GM23248 (cell line): ENCODE measurements around the gene CST7. TPM values are rescaled to one million over a fixed set of nuclear protein-coding genes. Genes with fewer than 3 reads are reported as not detected.

Experiments
- DNase-seq: peaks from one replicate; pipeline ENCODE4 v3.0.0-alpha.2; 2015
- H2AFZ ChIP-seq: fragments of 200-600 bp; sonication (generic); 2 replicates; pipeline ENCODE4 v1.6.1; 2016; ENCODE audit warnings: antibody characterized with exemption
- H3F3A ChIP-seq: fragments of 200-600 bp; sonication (generic); 2 replicates; pipeline ENCODE4 v1.6.1; 2016; ENCODE audit warnings: mild to moderate bottlenecking, antibody characterized with exemption, mixed run types; ENCODE audit not compliant: insufficient read depth
- H3K27ac ChIP-seq: fragments of 200-600 bp; sonication (generic); 2 replicates; pipeline ENCODE4 v1.5.1; 2016; ENCODE audit warnings: mild to moderate bottlenecking
- H3K27me3 ChIP-seq: fragments of 200-600 bp; sonication (generic); replicated peaks from 2 replicates; pipeline ENCODE4 v1.6.1; 2016; ENCODE audit warnings: mild to moderate bottlenecking; ENCODE audit not compliant: insufficient read depth
- H3K36me3 ChIP-seq: fragments of 200-600 bp; sonication (generic); 2 replicates; pipeline ENCODE4 v1.6.1; 2016; ENCODE audit warnings: low read depth, mild to moderate bottlenecking
- H3K4me1 ChIP-seq: fragments of 200-600 bp; sonication (generic); 2 replicates; pipeline ENCODE4 v1.6.1; 2016; ENCODE audit warnings: mild to moderate bottlenecking; ENCODE audit not compliant: insufficient read depth
- H3K4me2 ChIP-seq: fragments of 200-600 bp; sonication (generic); one replicate; pipeline ENCODE4 v1.6.1; 2016; ENCODE audit warnings: mild to moderate bottlenecking; ENCODE audit not compliant: unreplicated experiment
- H3K4me3 ChIP-seq: fragments of 200-600 bp; sonication (generic); 2 replicates; pipeline ENCODE4 v1.5.1; 2016; ENCODE audit warnings: mild to moderate bottlenecking
- H3K79me2 ChIP-seq: fragments of 200-600 bp; sonication (generic); 2 replicates; pipeline ENCODE4 v1.6.1; 2016; ENCODE audit warnings: mild to moderate bottlenecking; ENCODE audit not compliant: insufficient read depth
- H3K9ac ChIP-seq: fragments of 200-600 bp; sonication (generic); 2 replicates; pipeline ENCODE4 v1.6.1; 2016; ENCODE audit warnings: mild to moderate bottlenecking
- H3K9me2 ChIP-seq: fragments of 200-600 bp; sonication (generic); 2 replicates; pipeline ENCODE4 v1.6.1; 2016; ENCODE audit warnings: mixed run types, mild to moderate bottlenecking, moderate library complexity; ENCODE audit not compliant: insufficient read depth
- H3K9me3 ChIP-seq: fragments of 200-600 bp; sonication (generic); one replicate; pipeline ENCODE4 v1.6.1; 2017; ENCODE audit warnings: low read depth
- H4K20me1 ChIP-seq: fragments of 200-600 bp; sonication (generic); 2 replicates; pipeline ENCODE4 v1.6.0; 2016; ENCODE audit not compliant: insufficient read depth
- EZH2 ChIP-seq: fragments of 200-600 bp; sonication (generic); IDR thresholded peaks from 2 replicates; pipeline ENCODE4 v1.6.1; 2018; ENCODE audit warnings: antibody characterized with exemption, mild to moderate bottlenecking; ENCODE audit not compliant: insufficient read depth, poor library complexity, severe bottlenecking
- EZH2phosphoT487 ChIP-seq: fragments of 200-600 bp; sonication (generic); IDR thresholded peaks from 2 replicates; pipeline ENCODE4 v1.6.1; 2018; ENCODE audit warnings: antibody characterized with exemption, moderate library complexity, mild to moderate bottlenecking, low read depth; ENCODE audit not compliant: insufficient read depth
- WGBS, 2 experiments: methylation state at CpG; one replicate each; pipeline ENCODE4 v1.1.6; 2015 to 2017; ENCODE audit warnings: low lambda C conversion rate in 2 of 2, low coverage in 1 of 2; ENCODE audit errors: missing lambda C conversion rate in 2 of 2; 5-methylcytosine and 5-hydroxymethylcytosine counted together
- in situ Hi-C: fragments of 300-500 bp; cut with MboI; formaldehyde crosslinking; loops from 2 replicates; pipeline ENCODE4 v1.15.0; 2020
- polyA plus RNA-seq: library from polyadenylated mRNA; unstranded; fragments of >200 nt; fragmentation: Nextera tagmentation; extraction: Ambion mirVana; gene quantifications from 2 replicates; pipeline ENCODE4 v1.2.1, GENCODE V29; 2016
- total RNA-seq: library from RNA; depleted of rRNA; stranded (reverse); fragments of >200 nt; shearing (Covaris generic); gene quantifications from 2 replicates; pipeline ENCODE4 v1.2.3, GENCODE V29; 2014

Gene CST7
- total and polyA plus RNA-seq, 2 experiments from 2014 or later: not detected

DNA sequence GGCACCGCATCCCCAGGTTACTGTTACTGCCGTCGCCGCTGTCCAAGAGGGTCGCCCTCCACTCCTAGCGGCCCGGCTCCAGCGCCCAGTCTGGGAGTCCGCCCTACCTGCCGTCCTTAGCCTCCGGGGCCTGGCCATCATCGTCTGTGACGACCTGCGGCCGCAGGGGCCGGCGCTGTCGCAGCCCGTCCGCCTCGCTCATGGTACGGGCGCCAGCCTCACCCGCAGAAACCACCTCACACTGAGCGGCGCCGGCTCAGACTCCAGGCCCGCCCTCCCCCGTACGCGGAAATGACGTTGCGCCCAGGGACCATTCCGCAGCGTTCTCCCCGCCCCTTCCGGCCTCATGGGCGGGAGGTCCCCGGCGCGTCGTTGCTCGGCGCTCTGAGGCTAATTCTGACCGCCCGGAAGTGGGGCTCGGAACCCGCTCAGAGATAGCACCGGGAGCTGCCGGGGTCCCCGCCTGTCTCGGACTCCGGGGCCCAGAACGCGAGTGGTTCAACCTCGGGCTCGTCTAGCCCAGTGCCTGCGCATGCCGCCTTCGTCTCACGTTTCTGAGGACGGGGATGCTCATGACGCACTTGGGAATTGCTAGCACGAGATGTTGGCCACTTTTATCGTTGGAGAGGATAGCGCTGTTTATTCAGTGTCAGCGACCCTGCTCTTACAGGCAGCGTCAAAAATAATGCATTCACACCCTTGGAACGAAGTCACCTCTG is 43.6 kb downstream of the CST7 start, which contains the start of gene APMAP:
APMAP (minus strand) TSS at position 265 of the 719 bp plus-strand sequence; CDS start at position 202, 63 bp downstream.
- Histone ChIP-seq H3K79me2 (peaks cover 43% of the 10 kb centered on the region), H3F3A (0 out of 2 replicates have a peak, but pooled peaks cover 4% of the 10 kb centered on the region), H3K9me2 (no peaks in the 10 kb centered on the region), H3K9me3 (no peaks in the 10 kb centered on the region), H3K9ac (peak within 1 kb of the TSS; percentile 91), H2AFZ (peak within 1 kb of the TSS; percentile 88), H3K4me3 (peak within 1 kb of the TSS; percentile 86), H3K27me3 (no peaks in the 10 kb centered on the region), H3K4me2 (peak within 1 kb of the TSS; percentile 99), H3K36me3 (no peaks in the 10 kb centered on the region), H3K4me1 (peaks cover 16% of the 10 kb centered on the region), H3K27ac (peak within 1 kb of the TSS; percentile 84), H4K20me1 (no peaks in the 10 kb centered on the region)
- peak; percentile 97 for DNase-seq
- in situ Hi-C loops: loop anchor here (10.0 to 25.0 kb wide), 5 partner anchors 182 to 870 kb away; partner anchors contain the start of gene GINS1
- TF ChIP-seq EZH2phosphoT487 (no peak), EZH2 (no peak)
- 0 to 1% methylated on average over 58 to 69 of the region's 69 CpGs for WGBS, 2 experiments

DNA sequence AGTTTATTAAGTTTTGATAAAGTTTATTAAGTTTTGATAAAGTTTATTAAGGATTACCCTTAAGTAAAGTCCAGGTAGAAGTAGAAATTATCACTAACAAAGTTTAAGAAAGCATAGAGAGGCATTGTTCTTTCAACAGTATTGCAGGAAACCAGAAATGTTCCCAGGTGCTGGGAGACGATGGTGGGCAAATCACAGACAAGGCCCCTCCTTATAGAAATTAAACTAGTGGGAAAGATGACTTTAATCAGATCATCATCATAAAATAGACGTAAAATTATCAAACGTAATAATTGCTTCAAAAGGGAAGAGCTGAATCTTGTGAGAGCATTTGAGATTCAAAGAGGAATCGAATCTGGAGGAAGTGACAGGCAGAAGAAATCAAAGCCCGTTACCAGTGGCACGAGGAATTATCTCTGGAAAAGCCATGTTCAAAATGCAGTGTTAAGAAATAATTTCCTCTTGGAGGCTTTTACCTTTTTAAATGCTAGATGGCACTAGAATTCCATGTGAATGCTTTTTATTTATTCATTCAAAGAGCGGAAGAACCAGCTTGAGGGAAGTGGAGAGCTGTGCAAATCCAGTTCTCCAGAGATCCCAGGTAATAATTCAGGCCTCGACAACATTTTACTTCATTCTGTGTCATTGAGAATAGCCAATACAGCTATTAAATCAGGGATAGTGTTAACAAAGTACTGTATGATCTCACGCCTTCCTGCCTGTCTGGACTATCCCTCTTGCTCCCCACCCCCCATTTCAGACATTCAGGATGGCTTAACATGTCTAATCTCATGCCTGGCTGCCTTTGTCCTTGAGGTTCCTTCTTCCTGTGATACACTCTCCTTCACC is 44.5 kb downstream of the CST7 start:
- Histone ChIP-seq H3K27ac (peak overlapping the region; percentile 84), H2AFZ (peak overlapping the region; percentile 88), H3K9me2 (no peaks in the 10 kb centered on the region), H3K4me1 (peaks cover 16% of the 10 kb centered on the region), H3K27me3 (no peaks in the 10 kb centered on the region), H3K4me3 (peak overlapping the region; percentile 86), H3K9me3 (no peaks in the 10 kb centered on the region), H3K36me3 (no peaks in the 10 kb centered on the region), H3K9ac (peak overlapping the region; percentile 91), H3K4me2 (peak overlapping the region; percentile 70), H3F3A (0 out of 2 replicates have a peak, but pooled peaks cover 4% of the 10 kb centered on the region), H4K20me1 (no peaks in the 10 kb centered on the region), H3K79me2 (peaks cover 39% of the 10 kb centered on the region)
- WGBS, 2 experiments: 12 to 14% methylated on average over 9 of the region's 9 CpGs
- DNase-seq: peak; percentile 79
- in situ Hi-C loops: loop anchor here (10.0 to 25.0 kb wide), 5 partner anchors 181 to 869 kb away; partner anchors contain the start of gene GINS1
- TF ChIP-seq EZH2 (no peak), EZH2phosphoT487 (no peak)

DNA sequence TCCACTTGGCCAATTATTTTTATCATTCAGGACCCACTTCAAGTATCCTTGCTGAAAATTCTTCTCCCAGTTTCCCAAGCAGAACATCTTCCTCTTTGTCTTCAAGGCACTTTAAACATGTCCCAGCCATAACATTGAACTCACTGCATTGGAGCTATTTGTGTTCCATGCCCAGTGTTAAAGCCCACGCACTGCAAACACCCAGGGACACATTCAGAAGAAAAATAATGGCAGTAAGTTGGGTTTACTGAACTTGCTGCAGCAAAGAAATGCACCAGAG is 45.1 kb downstream of the CST7 start:
- in situ Hi-C loops: loop anchor here (10.0 to 25.0 kb wide), 5 partner anchors 181 to 868 kb away; partner anchors contain the start of gene GINS1
- Histone ChIP-seq H3K27me3 (no peaks in the 10 kb centered on the region), H3K27ac (no peak overlapping the region), H3K9me3 (no peaks in the 10 kb centered on the region), H3K36me3 (no peaks in the 10 kb centered on the region), H3K4me3 (no peak overlapping the region), H3F3A (0 out of 2 replicates have a peak, but pooled peaks cover 4% of the 10 kb centered on the region), H3K79me2 (peaks cover 33% of the 10 kb centered on the region), H3K9ac (no peak overlapping the region), H4K20me1 (no peaks in the 10 kb centered on the region), H3K4me1 (peaks cover 16% of the 10 kb centered on the region), H3K9me2 (no peaks in the 10 kb centered on the region), H2AFZ (no peak overlapping the region), H3K4me2 (no peak overlapping the region)
- no peak for TF ChIP-seq EZH2phosphoT487
- TF ChIP-seq EZH2: no peak
- WGBS, 2 experiments: 87% methylated on average over 1 of the region's 1 CpG
- no peak for DNase-seq
